OCI-LY1 (cell line): ENCODE data around the gene MGAT4B.

Experiments used
- H2AFZ ChIP-seq: fragments of 200-600 bp; sonication (generic), shearing (Covaris generic); 2 replicates; pipeline ENCODE4 v1.6.0; 2014; ENCODE audit warnings: antibody characterized with exemption, mild to moderate bottlenecking, low read length
- H3F3A ChIP-seq: fragments of 200-600 bp; sonication (generic), shearing (Covaris generic); 2 replicates; pipeline ENCODE4 v1.6.0; 2014; ENCODE audit warnings: mild to moderate bottlenecking, antibody characterized with exemption, low read length, moderate library complexity; ENCODE audit not compliant: insufficient read depth
- H3K27ac ChIP-seq: fragments of 200-600 bp; sonication (generic); 2 replicates; pipeline ENCODE4 v1.5.1; 2014; ENCODE audit warnings: low read length, mixed run types, mild to moderate bottlenecking, low read depth; ENCODE audit not compliant: poor library complexity, severe bottlenecking
- H3K27me3 ChIP-seq: fragments of 200-600 bp; sonication (generic); 2 replicates; pipeline ENCODE4 v1.6.0; 2014; ENCODE audit warnings: antibody characterized with exemption, mild to moderate bottlenecking, low read length, moderate library complexity; ENCODE audit not compliant: insufficient read depth
- H3K36me3 ChIP-seq: fragments of 200-600 bp; sonication (generic); 2 replicates; pipeline ENCODE4 v1.6.1; 2014; ENCODE audit warnings: mild to moderate bottlenecking, antibody characterized with exemption, low read length, moderate library complexity, mixed read lengths; ENCODE audit not compliant: insufficient read depth
- H3K4me1 ChIP-seq: fragments of 200-600 bp; sonication (generic); 2 replicates; pipeline ENCODE4 v1.5.1; 2014; ENCODE audit warnings: mild to moderate bottlenecking, low read length, moderate library complexity; ENCODE audit not compliant: insufficient read depth, severe bottlenecking
- H3K4me2 ChIP-seq: fragments of 200-600 bp; sonication (generic), shearing (Covaris generic); 2 replicates; pipeline ENCODE4 v1.6.1; 2014; ENCODE audit warnings: low read length
- H3K4me3 ChIP-seq: fragments of 200-600 bp; sonication (generic); 2 replicates; pipeline ENCODE4 v1.5.1; 2014; ENCODE audit warnings: low read length, low read depth, mild to moderate bottlenecking, mixed read lengths; ENCODE audit not compliant: poor library complexity, severe bottlenecking
- H3K79me2 ChIP-seq: fragments of 200-600 bp; shearing (Covaris generic); 2 replicates; pipeline ENCODE4 v1.6.1; 2016; ENCODE audit warnings: mixed run types, low read length, mixed read lengths; ENCODE audit not compliant: insufficient read depth
- H3K9ac ChIP-seq: fragments of 200-600 bp; sonication (generic), shearing (Covaris generic); 2 replicates; pipeline ENCODE4 v1.6.1; 2014; ENCODE audit warnings: mild to moderate bottlenecking, low read length, mixed read lengths
- H3K9me2 ChIP-seq: fragments of 200-600 bp; sonication (generic), shearing (Covaris generic); 2 replicates; pipeline ENCODE4 v1.6.1; 2014; ENCODE audit warnings: low read depth, mild to moderate bottlenecking, low read length, mixed read lengths
- H3K9me3 ChIP-seq: fragments of 200-600 bp; shearing (Covaris generic); 2 replicates; pipeline ENCODE4 v1.6.1; 2014; ENCODE audit warnings: low read length, mixed read lengths
- H4K20me1 ChIP-seq: fragments of 200-600 bp; sonication (generic), shearing (Covaris generic); 2 replicates; pipeline ENCODE4 v1.6.0; 2016; ENCODE audit warnings: mild to moderate bottlenecking, low read length; ENCODE audit not compliant: insufficient read depth
- CTCF ChIP-seq: fragments of 200-600 bp; sonication (generic), shearing (Covaris generic); IDR thresholded peaks from 2 replicates; pipeline ENCODE4 v1.5.1; 2017; ENCODE audit warnings: mild to moderate bottlenecking, antibody characterized with exemption, low read length, moderate library complexity, mixed read lengths
- EZH2 ChIP-seq: fragments of 200-600 bp; sonication (generic), shearing (Covaris generic); IDR thresholded peaks from 2 replicates; pipeline ENCODE4 v1.8.0; 2017; ENCODE audit warnings: borderline replicate concordance, mixed run types, mild to moderate bottlenecking, antibody characterized with exemption, low read length, moderate library complexity, mixed read lengths

The MGAT4B gene

GRCh38 chr5:179796877-179797608 lies 9.6 kb downstream of the MGAT4B start:
- no peak for TF ChIP-seq CTCF
- TF ChIP-seq EZH2, result no peak
- Histone ChIP-seq H3K9ac (peak overlapping the region; percentile 64; the same call in 1 of the 2 replicates), H3K9me2 (no peaks in the 10 kb centered on the region), H3K79me2 (no peaks in the 10 kb centered on the region), H3K9me3 (no peaks in the 10 kb centered on the region), H3K4me3 (peak overlapping the region; percentile 62), H3K4me2 (peak overlapping the region; percentile 72), H3K27me3 (no peaks in the 10 kb centered on the region), H3K4me1 (peaks cover 21% of the 10 kb centered on the region), H3F3A (no peaks in the 10 kb centered on the region), H4K20me1 (no peaks in the 10 kb centered on the region), H3K36me3 (peaks cover 5% of the 10 kb centered on the region), H3K27ac (no peak overlapping the region), H2AFZ (no peak overlapping the region)

GRCh38 chr5:179795863-179796833 lies 10.5 kb downstream of the MGAT4B start:
- Histone ChIP-seq H4K20me1 (no peaks in the 10 kb centered on the region), H3K4me2 (peak overlapping the region; percentile 72), H3K27me3 (no peaks in the 10 kb centered on the region), H3K4me1 (peaks cover 21% of the 10 kb centered on the region), H3K9me3 (no peaks in the 10 kb centered on the region), H3K9ac (peak overlapping the region; percentile 64), H3K27ac (no peak overlapping the region), H3K79me2 (no peaks in the 10 kb centered on the region), H3K36me3 (peaks cover 5% of the 10 kb centered on the region), H3K4me3 (peak overlapping the region; percentile 62), H3K9me2 (no peaks in the 10 kb centered on the region), H3F3A (no peaks in the 10 kb centered on the region), H2AFZ (no peak overlapping the region)
- TF ChIP-seq EZH2 (no peak), CTCF (peak; percentile 64)

- TF ChIP-seq EZH2, result no peak
- no peak for TF ChIP-seq CTCF
- H3K79me2 ChIP-seq, result no peaks in the 10 kb centered on the region
- H3K4me3 ChIP-seq, result peak overlapping the region; percentile 62
- peaks cover 5% of the 10 kb centered on the region; the same call in 1 of the 2 replicates for H3K36me3 ChIP-seq
- no peaks in the 10 kb centered on the region for H4K20me1 ChIP-seq
- H3K9me3 ChIP-seq, result no peaks in the 10 kb centered on the region
- H3F3A ChIP-seq, result no peaks in the 10 kb centered on the region
- H3K9ac ChIP-seq, result peak overlapping the region; percentile 64
- peak overlapping the region; percentile 72 for H3K4me2 ChIP-seq
- H3K9me2 ChIP-seq, result no peaks in the 10 kb centered on the region
- no peaks in the 10 kb centered on the region for H3K27me3 ChIP-seq
- no peak overlapping the region for H3K27ac ChIP-seq
- H3K4me1 ChIP-seq, result peaks cover 21% of the 10 kb centered on the region
- H2AFZ ChIP-seq, result no peak overlapping the region
Measured at GRCh38 chr5:179795049-179795862, 11.4 kb downstream of the MGAT4B start.
